CMK (cell line): ENCODE results near the gene FBXW5.
A peak's percentile ranks its signal among the peaks of the same experiment; 100 is the strongest.

Experiments used
- DNase-seq: peaks from one replicate; pipeline ENCODE4 v3.0.0-alpha.2; 2010; ENCODE audit warnings: low read depth

Gene FBXW5

GRCh38 chr9:136977649-136978072, 33.1 kb upstream of the FBXW5 start:
- DNase-seq, result no peak

- DNase-seq, result no peak
Observed at GRCh38 chr9:136977223-136977622, 32.7 kb upstream of the FBXW5 start, which contains the start of gene PTGDS. TSS of gene PTGDS (plus strand) at chr9:136977504. CDS start at chr9:136977579, 75 bp downstream.

- DNase-seq, result peak; percentile 87
Observed at GRCh38 chr9:136975644-136976043, 31.1 kb upstream of the FBXW5 start.

GRCh38 chr9:136974817-136975535, 30.4 kb upstream of the FBXW5 start:
- DNase-seq, result no peak

- no peak for DNase-seq
Observed at GRCh38 chr9:136973618-136974617, 29.4 kb upstream of the FBXW5 start.

GRCh38 chr9:136972743-136973142, 28.2 kb upstream of the FBXW5 start:
- no peak for DNase-seq

- DNase-seq, result no peak
Observed at GRCh38 chr9:136972335-136972734, 27.8 kb upstream of the FBXW5 start.

GRCh38 chr9:136971746-136972145, 27.2 kb upstream of the FBXW5 start:
- no peak for DNase-seq

GRCh38 chr9:136970361-136970760, 25.8 kb upstream of the FBXW5 start:
- no peak for DNase-seq

GRCh38 chr9:136969774-136970173, 25.2 kb upstream of the FBXW5 start:
- no peak for DNase-seq

GRCh38 chr9:136969150-136969549, 24.6 kb upstream of the FBXW5 start:
- DNase-seq, result no peak

- DNase-seq, result no peak
Observed at GRCh38 chr9:136968333-136969127, 24.0 kb upstream of the FBXW5 start.

GRCh38 chr9:136965771-136966484, 21.4 kb upstream of the FBXW5 start:
- no peak for DNase-seq

- DNase-seq, result no peak
Observed at GRCh38 chr9:136964833-136965422, 20.4 kb upstream of the FBXW5 start.

- no peak for DNase-seq
Observed at GRCh38 chr9:136964171-136964689, 19.7 kb upstream of the FBXW5 start.

GRCh38 chr9:136963751-136964150, 19.2 kb upstream of the FBXW5 start:
- no peak for DNase-seq

GRCh38 chr9:136963341-136963740, 18.8 kb upstream of the FBXW5 start:
- DNase-seq, result no peak

- no peak for DNase-seq
Observed at GRCh38 chr9:136962701-136963248, 18.2 kb upstream of the FBXW5 start.

- no peak for DNase-seq
Observed at GRCh38 chr9:136962163-136962562, 17.6 kb upstream of the FBXW5 start.

- DNase-seq, result no peak
Observed at GRCh38 chr9:136961279-136962065, 16.9 kb upstream of the FBXW5 start.
